ENCODE results near the gene BPHL.
"Not testable (repeated sequence)": the region's sequence is repeated elsewhere in the genome, so short reads cannot be mapped to it uniquely, and the experiment has no call there.

The BPHL gene

DNA sequence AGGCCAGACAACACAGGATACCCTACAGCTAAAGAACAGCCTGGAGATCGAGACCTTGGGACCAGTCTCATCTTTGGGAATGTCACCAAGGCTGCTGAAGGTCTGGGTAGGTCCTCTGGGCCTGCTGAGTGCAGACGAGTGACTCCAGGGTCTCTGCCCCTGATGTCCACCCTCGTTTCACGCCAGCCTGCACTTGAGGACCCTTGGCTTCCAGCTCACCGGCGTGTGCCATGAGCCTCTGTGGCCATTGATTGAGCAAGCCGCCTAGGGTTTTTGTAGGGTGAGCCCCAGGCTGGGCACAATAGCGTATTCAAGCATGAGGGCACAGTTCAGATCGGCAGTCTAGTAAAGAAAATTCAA lies 4.3 kb downstream of the BPHL start:
- no peak for DNase-seq (ENCODE audit: low read depth in 2 of 2)

DNA sequence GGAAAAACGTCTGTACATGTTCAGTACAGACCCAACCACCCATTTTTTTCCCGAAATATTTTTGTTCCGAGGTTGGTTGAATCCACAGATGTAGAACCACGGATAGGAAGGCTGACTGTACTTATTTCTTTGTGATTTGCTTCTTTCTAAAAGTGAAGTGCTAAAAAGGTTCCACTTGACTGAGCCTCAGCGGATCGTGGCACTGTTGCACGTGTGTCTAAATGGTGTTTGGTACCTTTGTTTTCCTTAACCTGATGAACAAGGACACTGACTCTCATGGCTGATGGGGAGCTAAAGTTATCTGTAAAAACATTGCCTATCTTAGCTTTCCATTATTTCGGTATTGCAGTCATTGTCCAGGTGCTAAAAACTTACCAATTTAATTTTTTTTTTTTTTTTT lies 6.2 kb downstream of the BPHL start:
- no peak for DNase-seq (ENCODE audit: low read depth in 2 of 2)

DNA sequence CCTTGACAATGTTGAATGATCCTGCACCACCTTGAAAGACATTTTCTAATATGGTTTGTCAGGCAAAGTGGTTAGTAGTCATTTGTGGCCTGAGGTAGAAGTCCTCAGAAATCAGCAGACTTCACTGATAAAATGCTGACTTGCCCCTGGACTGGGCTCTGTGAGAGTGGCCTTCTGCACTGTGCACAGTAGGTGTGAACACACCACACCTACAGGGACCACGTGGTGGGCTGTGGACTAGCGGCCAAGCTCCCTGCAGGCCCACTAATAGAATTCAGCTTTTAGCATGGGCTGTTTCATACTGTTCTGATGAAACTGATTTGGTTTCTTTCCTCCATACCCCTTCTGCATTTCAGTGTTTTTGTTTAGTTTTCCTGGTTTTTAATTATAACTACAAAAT lies 7.3 kb downstream of the BPHL start:
- DNase-seq (ENCODE audit: low read depth in 2 of 2): no peak

DNA sequence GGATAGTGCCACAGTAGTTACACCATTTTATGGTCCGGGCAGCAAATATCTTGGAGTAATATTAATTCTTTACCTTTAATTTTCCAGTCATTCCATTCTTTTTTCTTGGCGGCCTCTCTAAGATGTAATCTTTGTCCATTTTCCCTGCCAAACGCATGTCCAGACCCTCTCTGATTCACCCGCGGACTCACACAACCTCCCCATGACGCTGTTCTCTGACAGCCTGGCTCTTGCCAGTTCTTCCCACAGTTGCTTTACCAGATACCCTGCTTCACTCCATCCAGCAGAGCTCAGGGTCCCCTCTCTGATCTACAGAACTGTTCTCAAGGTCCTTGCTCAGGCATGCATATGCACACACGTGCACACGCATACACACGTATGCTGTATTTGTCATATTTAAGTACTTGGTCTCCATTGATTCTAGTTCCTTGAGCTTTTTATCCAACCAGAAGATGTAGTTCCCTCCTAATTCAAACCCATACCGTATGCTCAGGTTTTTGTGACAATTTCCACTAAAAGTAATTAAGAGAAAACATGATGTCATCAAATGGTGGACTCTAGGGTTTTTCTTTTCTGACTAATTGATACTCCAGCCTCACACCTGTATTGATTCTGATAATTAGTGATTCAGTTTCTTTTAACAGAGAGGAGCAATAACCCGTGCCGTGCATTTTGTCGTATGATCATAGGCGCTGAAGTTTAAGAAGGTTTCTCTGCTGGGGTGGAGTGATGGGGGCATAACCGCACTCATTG lies 10.0 kb downstream of the BPHL start:
- DNase-seq (ENCODE audit: low read depth in 2 of 2): no peak

DNA sequence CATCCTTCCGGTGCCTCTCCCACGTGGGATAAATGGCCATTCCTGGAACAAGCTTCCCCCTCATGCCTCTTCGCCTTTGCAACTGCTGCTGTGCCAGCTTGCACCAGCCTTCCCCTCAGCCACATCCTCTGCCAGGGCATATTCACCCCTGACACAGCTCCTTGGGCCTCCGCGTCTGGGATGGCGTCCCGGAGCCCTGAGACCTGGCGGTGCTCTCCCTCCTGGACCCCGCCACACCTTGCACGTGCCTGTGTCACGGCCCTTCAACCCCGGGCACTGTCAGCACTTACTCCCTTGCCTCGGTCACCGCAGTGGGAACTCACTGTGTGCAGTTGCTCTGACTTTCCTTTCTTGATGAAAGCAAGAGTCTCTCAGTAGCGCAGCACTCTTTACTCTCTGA lies 13.2 kb downstream of the BPHL start:
- no peak for DNase-seq (ENCODE audit: low read depth in 2 of 2)

DNA sequence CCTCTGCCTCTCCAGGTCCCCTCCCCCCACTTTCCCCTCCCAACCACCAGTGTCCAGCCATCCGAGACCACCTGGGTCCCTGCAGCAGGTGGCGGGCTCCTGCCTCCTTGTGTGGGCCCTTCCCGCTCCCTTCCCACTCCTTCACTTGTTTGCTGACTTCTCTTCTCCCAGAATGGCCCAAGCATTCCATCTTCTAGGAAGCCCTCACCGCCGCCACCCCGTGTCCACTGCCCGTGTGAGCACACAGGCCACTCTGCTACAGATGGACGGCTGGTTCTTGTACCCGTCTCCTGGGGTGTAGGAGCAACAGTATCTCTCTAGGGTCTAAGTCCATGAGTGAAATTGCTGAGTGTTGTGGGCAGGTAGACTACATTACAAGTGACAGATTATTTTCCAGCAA lies 15.0 kb downstream of the BPHL start:
- DNase-seq (ENCODE audit: low read depth in 2 of 2): no peak

DNA sequence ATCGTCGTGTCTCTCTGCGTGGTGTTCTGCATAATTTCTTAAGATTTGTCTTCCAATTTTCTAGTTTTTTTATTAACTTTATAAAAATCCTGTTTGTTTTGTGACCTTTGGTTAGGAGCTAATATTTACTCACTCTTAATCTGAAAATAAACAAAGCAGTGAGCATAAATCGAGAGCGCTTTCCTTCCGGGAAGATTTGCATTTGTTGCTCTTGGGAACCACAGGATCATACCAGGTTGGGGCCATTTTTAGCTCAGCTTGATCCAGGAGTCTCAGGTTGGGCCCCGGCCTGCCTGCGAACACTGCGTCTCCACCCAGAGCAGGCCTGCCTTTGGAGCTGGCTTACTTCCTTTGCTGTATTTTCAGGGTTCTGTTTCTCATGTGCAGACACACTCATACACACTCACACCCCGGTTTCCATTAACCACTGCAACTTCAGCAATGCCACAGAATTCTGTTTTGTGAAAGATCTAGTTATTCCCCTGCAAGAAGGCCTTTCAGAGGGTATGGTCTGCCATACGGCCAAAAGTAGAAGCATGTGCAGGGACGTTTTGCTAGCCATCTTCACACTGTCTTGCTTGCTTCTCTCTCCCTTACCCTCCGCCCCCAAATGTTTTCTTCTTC lies 17.3 kb downstream of the BPHL start:
- no peak for DNase-seq (ENCODE audit: low read depth in 2 of 2)

DNA sequence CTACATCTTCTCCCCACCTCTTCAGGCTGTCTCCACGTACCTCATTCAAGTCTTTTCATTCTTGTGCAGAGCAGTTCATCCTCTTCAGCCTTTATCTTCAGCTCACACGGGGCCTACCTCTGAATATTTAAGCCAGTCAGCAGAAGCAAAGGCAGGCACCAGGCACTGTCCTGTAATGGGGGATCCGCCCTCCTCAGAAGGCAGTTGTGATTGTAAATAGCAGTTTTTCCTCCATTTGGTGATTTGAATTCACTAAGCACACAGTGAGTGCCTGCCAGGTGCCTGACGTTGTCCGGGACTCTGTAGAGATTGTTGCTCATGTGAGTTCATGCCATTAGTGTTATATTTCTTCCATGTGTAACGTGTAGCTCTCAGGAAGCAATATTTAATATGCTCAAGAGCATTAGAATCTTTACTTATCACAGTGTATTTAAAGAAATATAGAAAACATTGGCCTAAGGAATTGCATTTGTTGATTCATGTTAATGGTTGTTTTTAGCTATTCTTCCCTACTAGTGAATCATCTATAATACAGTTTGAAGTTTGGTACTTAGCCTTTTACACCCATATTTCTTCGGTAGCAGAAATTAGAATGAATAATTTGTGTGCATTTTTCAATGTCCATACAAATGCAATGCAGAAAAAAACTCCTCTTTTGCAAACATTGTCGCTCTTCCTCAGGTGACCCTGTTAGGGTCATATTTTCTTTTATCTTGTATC lies 17.9 kb downstream of the BPHL start:
- DNase-seq (ENCODE audit: low read depth in 2 of 2): no peak

DNA sequence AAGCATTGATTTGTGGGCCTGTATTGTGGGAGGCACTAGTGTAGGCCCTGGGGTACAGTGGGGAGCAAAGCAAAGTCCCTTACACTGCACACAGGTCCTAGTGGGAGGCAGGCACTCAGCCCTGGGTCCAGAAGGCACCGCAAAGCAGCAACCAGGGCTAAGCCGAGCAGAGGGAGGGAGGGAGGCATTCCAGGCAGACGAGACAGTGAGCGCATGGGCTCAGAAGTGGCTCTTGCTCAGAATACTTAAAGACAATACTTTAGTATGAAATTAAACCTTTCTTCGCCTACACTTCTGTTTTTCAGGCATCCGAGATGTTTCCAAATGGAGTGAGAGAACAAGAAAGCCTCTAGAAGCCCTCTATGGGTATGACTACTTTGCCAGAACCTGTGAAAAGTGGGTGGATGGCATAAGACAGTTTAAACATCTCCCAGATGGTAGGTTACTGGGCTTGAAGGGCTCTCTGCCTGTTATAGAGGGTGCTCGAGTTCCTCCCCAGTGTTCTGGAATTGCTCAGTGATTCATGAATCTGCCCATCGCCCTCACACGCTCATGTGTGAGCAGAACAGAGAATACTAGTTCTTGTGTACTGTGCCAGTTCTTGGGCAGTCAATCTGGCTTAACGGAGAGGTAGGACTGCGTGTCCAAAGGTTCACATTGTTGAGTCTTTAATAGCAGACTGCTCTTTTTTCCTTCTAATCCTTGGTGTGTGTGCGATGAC lies 18.7 kb downstream of the BPHL start:
- no peak for DNase-seq (ENCODE audit: low read depth in 2 of 2)

DNA sequence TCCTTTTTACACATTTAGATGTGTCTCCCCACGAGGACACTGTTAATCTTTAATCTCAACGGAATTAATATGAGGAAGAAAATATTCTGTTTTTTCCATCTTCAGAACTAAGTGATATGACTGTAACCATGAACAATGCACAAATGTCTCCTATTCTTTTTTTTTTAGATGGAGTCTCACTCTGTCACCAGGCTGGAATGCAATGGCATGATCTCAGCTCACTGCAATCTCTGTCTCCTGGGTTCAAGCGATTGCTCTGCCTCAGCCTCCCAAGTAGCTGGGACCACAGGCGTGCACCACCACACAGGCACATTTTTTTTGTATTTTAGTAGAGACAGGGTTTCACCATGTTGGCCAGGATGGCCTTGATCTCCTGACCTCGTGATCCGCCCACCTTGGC lies 19.4 kb downstream of the BPHL start:
- DNase-seq (ENCODE audit: low read depth in 2 of 2): not testable (repeated sequence)

DNA sequence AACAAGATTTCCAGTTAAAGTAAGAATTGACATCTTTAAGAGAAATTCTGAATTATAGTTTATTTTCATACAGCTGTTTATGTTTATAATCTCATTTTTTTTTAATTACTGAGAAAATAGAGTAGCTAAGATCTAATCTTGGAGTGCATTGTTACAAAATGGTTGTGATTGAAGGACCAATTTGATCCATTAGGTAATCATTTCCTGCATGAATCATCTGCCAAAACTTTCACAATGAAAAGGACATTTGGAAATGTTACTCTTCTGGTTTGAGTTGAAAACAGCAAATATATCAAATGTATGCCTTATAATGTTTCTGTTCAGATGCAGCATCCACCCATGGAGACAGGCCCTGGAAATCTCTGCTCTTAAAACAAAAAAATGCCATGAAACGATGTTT lies 19.8 kb downstream of the BPHL start:
- DNase-seq (ENCODE audit: low read depth in 2 of 2): no peak

DNA sequence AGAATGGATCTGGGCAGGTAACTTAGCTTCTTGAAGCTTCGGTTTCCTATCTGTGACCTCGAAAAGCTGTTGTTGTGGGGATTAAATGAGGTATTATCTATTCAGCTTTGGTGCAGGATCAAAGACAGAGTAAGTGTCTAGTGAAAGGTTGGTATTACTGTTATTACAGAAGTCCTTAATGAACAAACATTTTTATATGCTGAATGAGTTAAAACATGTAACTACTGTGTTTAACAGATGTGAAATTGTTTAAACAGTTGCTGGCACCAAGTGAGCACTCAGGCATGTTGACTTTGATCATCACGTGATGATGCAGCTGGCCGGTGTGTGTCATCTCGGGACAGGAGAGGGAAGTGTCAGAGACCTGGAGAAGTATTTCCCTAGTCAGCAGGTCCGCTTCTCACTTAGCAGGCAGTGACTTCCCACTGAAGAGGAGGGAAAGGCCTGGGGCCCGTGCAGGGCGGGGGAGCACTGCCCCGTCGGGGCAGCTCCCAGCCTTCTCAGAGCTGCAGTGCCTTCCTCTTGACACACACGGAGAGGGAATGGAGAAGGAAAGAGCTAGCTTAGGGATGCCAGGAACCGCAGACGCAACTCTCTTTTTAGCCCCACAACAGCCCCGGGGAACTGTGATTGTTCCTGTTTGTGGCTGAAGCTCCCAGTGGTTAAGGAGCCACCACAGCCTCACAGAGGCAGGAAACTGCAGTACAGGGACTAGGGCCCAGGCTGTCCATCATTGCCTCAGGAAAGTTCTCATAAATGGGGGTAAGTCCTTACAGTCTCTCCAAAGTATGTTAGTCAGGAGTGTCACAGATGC lies 20.8 kb downstream of the BPHL start:
- no peak for DNase-seq (ENCODE audit: low read depth in 2 of 2)

DNA sequence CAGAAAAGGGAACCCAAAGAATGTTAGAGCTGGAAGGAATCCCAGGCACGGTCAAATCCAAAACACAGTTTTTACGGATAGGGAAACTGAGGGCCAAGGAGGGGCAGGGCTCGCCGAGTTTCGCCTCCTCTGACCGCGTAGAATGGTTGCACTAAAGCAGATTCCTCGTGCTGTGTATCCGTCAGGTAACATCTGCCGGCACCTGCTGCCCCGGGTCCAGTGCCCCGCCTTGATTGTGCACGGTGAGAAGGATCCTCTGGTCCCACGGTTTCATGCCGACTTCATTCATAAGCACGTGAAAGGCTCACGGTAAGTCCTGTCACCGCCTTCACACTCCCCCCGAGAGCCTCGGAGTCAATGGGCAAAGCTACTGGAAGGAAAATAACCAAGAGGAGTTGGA lies 21.7 kb downstream of the BPHL start:
- DNase-seq (ENCODE audit: low read depth in 2 of 2): no peak

DNA sequence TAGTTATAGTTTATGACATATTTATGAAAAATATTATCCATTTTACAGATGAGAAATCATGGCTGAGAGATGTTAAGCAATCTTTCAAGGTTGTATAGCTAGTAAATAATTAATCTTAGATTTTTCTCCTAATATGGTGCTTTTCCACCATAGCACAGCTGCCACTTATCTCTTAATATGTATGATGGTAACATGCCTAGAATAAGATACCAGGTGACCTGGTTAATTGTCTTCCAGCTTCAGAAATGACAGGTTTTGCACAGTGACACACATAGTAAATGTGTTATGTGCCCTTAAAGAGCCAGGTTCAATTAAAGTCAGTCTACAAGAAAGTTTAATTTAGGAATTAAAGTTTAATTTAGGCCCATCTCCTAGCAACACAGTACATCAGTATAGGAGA lies 24.0 kb downstream of the BPHL start:
- no peak for DNase-seq (ENCODE audit: low read depth in 2 of 2)

DNA sequence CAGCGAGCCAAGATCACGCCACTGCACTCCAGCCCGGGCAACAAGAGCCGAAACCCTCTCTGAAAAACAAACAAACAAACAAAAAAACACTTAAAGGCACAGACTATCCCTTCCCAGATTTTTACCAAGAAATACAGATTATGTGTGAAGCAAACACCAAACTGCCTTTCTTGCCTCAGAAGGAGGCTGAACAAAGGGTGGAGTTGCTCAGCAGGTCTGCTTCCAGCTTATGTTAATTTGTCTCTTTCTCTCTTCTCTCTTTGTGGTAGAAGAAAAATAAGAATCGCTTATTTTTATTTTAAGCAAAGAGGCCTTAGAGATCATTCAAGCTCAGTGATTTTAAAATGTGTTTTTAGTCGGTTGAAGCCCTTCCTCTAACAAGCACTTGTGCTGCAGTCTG lies 24.6 kb downstream of the BPHL start:
- DNase-seq (ENCODE audit: low read depth in 2 of 2): no peak

DNA sequence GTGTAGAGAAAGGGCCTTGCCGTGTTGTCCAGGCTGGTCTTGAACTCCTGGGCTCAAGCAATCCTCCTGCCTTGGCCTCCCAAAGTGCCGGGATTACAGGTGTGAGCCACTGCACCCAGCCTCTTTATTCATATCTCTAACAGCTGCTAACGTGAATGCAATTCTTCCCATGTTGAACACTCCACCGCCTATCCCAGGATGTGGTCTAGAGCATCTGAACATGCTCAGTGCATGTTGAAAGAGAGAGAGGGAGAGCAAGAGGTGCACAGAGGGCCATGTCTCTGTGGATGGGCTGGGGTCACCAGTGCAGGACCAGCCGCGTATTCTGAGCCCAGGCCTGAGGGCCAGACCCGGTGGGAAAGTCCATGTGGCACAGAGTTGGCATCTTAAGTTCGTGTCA lies 26.1 kb downstream of the BPHL start:
- no peak for DNase-seq (ENCODE audit: low read depth in 2 of 2)

DNA sequence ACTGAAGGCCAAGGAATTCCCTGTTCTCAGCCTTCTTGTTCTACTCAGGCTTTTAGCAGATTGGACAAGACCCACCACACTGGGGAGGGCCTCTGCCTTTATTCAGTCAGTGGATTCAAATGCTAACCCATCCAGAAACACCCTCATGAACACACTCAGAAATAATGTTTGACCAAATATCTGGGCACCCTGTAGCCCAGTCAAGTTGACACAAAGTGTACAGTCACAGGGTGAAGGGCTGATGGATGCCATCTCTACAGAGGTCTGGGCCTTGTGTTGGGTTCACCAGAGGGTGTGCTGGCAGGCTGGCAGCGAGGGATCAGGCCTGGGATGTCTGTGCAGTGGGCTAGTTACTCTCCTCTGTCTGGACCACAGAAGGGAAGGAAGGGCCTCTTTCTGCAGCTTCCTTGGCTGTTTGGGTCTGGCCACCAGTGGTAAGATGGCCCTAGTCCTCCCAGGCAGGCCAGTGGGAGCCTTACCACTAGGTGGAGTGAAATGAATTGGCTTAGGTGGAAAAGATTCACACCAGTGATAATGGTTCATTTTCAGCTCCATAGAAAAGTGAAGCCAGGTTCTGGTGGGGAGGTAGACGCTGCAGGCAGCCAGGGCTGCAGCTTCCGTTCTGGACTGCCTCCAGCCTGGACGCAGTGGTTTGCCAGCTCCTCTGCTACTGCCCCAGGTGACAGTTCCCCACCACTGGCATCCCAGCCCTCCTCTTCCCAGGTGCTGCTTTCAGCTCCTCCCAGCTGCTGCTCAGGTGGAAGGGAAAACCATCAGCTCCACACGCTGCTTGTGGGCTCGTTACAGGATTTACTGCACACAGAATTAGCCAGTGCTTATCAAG lies 29.6 kb downstream of the BPHL start:
- DNase-seq (ENCODE audit: low read depth in 2 of 2): no peak

DNA sequence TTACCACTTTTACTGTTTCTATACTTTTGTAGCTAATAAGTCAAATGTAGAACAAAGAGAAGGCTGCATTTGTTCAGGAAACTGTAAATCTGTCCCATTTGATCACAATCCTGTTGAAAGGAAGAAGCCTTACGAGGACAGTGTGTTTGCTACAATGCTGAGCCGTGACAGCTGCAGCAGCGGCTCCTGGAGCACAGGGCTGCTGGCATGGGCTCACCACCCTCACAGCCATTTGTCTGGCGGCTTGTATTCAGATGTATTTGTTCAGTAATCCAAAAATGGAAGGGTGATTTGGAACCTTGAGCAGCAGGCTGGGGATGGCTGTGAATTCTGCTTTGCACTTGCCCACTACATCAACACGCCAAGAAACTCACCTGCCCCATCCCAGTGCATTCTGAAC lies 33.2 kb downstream of the BPHL start:
- no peak for DNase-seq (ENCODE audit: low read depth in 2 of 2)

DNA sequence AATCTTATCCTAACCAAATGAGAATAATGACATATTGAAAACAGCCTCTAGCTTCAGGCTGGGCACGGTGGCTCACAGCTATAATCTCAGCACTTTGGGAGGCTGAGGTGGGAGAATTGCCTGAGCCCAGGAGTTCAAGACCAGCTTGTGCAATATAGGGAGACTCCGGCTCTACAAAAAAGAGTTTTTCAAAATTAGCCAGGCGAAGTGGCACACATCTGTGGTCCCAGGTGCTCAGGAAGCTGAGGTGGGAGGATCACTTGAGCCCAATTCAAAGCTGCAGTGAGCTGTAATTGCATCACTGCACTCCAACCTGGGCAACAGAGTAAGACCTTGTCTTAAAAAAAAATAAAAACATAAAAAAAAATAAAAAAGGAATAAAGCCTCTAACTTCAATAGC lies 34.2 kb downstream of the BPHL start:
- DNase-seq (ENCODE audit: low read depth in 2 of 2): no peak

DNA sequence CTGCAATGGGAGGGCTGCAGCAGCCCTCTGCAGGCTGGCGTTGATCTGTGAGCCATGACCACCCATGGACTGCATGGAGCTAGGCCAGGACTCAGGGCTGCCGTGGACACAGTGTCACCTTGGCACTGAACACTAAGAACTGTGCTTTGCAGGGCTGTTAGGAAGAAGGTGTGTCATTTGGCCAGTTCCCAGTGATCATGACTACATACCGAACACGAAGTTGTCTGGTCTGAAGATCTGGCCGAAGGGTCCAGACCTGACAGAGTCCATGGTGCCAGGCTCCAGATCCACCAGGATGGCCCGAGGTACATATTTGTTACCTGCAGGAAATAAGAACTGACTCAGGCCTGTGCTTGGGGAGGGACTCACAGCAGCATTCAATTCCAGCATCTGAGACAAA lies 36.9 kb downstream of the BPHL start:
- not testable (repeated sequence) for DNase-seq (ENCODE audit: low read depth in 2 of 2)
